ENCODE measurements around the gene SPPL3.
A peak's percentile ranks its signal among the peaks of the same experiment; 100 is the strongest.

SPPL3 gene

GRCh38 chr12:120724720-120725119 is 179.4 kb downstream of the SPPL3 start:
- POLR2A ChIA-PET (ENCODE audit: low non-redundant PET), result no interaction called here
- H3K27ac ChIP-seq, result peak overlapping the region; percentile 37
- TF ChIP-seq CTCF (conservative IDR thresholded peaks at IDR 0.05; ENCODE audit: low read depth), result no peak
- CTCF ChIA-PET, result interaction anchor here (1.2 to 1.6 kb wide), 2 partner anchors 22 to 247 kb away, joined by 3 to 6 read pairs; no protein-coding TSS in a partner anchor
- DNase-seq (ENCODE audit: low spot score), result no peak

GRCh38 chr12:120722784-120723183 is 181.4 kb downstream of the SPPL3 start:
- TF ChIP-seq CTCF (conservative IDR thresholded peaks at IDR 0.05; ENCODE audit: low read depth), result no peak
- ChIA-PET CTCF (no interaction called here), POLR2A (ENCODE audit: low non-redundant PET) (no interaction called here)
- DNase-seq (ENCODE audit: low spot score), result no peak
- no peak overlapping the region for H3K27ac ChIP-seq

GRCh38 chr12:120721866-120722265 is 182.3 kb downstream of the SPPL3 start:
- ChIA-PET CTCF (interaction anchor here (0.6 kb wide), 1 partner anchor 1397 kb away, joined by 4 read pairs; no protein-coding TSS in a partner anchor), POLR2A (ENCODE audit: low non-redundant PET) (no interaction called here)
- H3K27ac ChIP-seq, result no peak overlapping the region
- no peak for DNase-seq (ENCODE audit: low spot score)
- TF ChIP-seq CTCF (conservative IDR thresholded peaks at IDR 0.05; ENCODE audit: low read depth), result no peak

- no peak overlapping the region for H3K27ac ChIP-seq
- TF ChIP-seq CTCF (conservative IDR thresholded peaks at IDR 0.05; ENCODE audit: low read depth), result no peak
- ChIA-PET POLR2A (ENCODE audit: low non-redundant PET) (interaction anchor here (0.8 kb wide), 1 partner anchor 181 kb away, joined by 3 read pairs; no protein-coding TSS in a partner anchor), CTCF (interaction anchor here (0.6 to 1.2 kb wide), 2 partner anchors 250 to 1397 kb away, joined by 3 to 4 read pairs; no protein-coding TSS in a partner anchor)
- no peak for DNase-seq (ENCODE audit: low spot score)
These were observed 183.0 kb downstream of the SPPL3 start for GRCh38 chr12:120720987-120721801.

GRCh38 chr12:120720234-120720986 is 183.7 kb downstream of the SPPL3 start:
- ChIA-PET POLR2A (ENCODE audit: low non-redundant PET) (interaction anchor here (0.8 kb wide), 1 partner anchor 181 kb away, joined by 3 read pairs; no protein-coding TSS in a partner anchor), CTCF (interaction anchor here (1.2 kb wide), 1 partner anchor 251 kb away, joined by 3 read pairs; no protein-coding TSS in a partner anchor)
- TF ChIP-seq CTCF (conservative IDR thresholded peaks at IDR 0.05; ENCODE audit: low read depth), result no peak
- no peak for DNase-seq (ENCODE audit: low spot score)
- peak overlapping the region; percentile 46 for H3K27ac ChIP-seq

- POLR2A ChIA-PET (ENCODE audit: low non-redundant PET), result no interaction called here
- no peak for DNase-seq (ENCODE audit: low spot score)
These were observed 184.5 kb downstream of the SPPL3 start for GRCh38 chr12:120719496-120720233.

More at GRCh38 chr12:120719496-120720233, 184.5 kb downstream of the SPPL3 start:
- TF ChIP-seq CTCF (conservative IDR thresholded peaks at IDR 0.05; ENCODE audit: low read depth), result no peak
- CTCF ChIA-PET, result interaction anchor here (0.6 kb wide), 1 partner anchor 16 kb away, joined by 3 read pairs; no protein-coding TSS in a partner anchor
- H3K27ac ChIP-seq, result peak overlapping the region; percentile 46; the same call in 1 of the 2 replicates

Data from RWPE1 (cell line).